Testis (tissue), 3 donors: ENCODE data around the gene NUPR1. TPM values are rescaled to one million over a fixed set of nuclear protein-coding genes. Genes with fewer than 3 reads are reported as not detected.

ENCODE experiments used
- DNase-seq: peaks from one replicate; pipeline ENCODE4 v3.0.0-alpha.2; 2019
- H3K27ac ChIP-seq, 2 donors: fragments of 200-600 bp; sonication (generic); one replicate each; pipeline ENCODE4 v1.5.1; 2019
- H3K27me3 ChIP-seq: fragments of 200-600 bp; sonication (generic); one replicate; pipeline ENCODE4 v1.5.1; 2019
- H3K36me3 ChIP-seq: fragments of 200-600 bp; sonication (generic); one replicate; pipeline ENCODE4 v1.5.1; 2017; ENCODE audit warnings: low read depth; ENCODE audit errors: missing control alignments
- H3K4me1 ChIP-seq: fragments of 200-600 bp; sonication (generic); one replicate; pipeline ENCODE4 v1.5.1; 2019
- H3K4me3 ChIP-seq, 2 donors: fragments of 200-600 bp; sonication (generic); one replicate each; pipeline ENCODE4 v1.5.1; 2017 to 2019
- H3K9me3 ChIP-seq: fragments of 200-600 bp; sonication (generic); one replicate; pipeline ENCODE4 v1.5.1; 2017
- CTCF ChIP-seq, 3 experiments: fragments of 450-650 bp in 2 of 3; fragments of 200-600 bp in 1 of 3; sonication (generic) in 1 of 3; IDR thresholded peaks; one replicate each; pipeline ENCODE4 v1.5.1; 2016 to 2019; ENCODE audit warnings: antibody characterized with exemption in 3 of 3, mild to moderate bottlenecking in 2 of 3, moderate library complexity in 1 of 3
- POLR2A ChIP-seq: fragments of 450-650 bp; IDR thresholded peaks from one replicate; pipeline ENCODE4 v1.6.1; 2017; ENCODE audit warnings: antibody characterized with exemption, mild to moderate bottlenecking, moderate library complexity
- WGBS, 2 donors: methylation state at CpG; one replicate each; pipeline ENCODE4 v1.1.5; 2018; 5-methylcytosine and 5-hydroxymethylcytosine counted together
- intact Hi-C: fragments of 100-400 bp; cut with DNase I; formaldehyde crosslinking; loops from one replicate; pipeline ENCODE4 v1.15.1; 2023; ENCODE audit warnings: low total_unique reads
- polyA plus RNA-seq: library from polyadenylated mRNA; stranded (reverse); fragments of 350-450 nt; fragmentation: Illumina TruSeq; extraction: RNeasy Lipid Tissue Mini Kit (QIAGEN cat#74804); gene quantifications from one replicate; pipeline ENCODE4 v1.2.3, GENCODE V29; 2014; ENCODE audit warnings: low read depth, low replicate concordance; ENCODE audit not compliant: insufficient read depth
- total RNA-seq, 2 donors: library from RNA; depleted of rRNA; stranded (reverse); fragments of >200 nt; gene quantifications; one replicate each; pipeline ENCODE4 v1.2.3, GENCODE V29; 2016

Gene NUPR1
- total and polyA plus RNA-seq, 3 donors from 2014 or later = 38.0 to 159 (median 46.6) TPM

GRCh38 chr16:28498666-28499381, 40.0 kb downstream of the NUPR1 start:
- Histone ChIP-seq H3K9me3 (no peaks in the 10 kb centered on the region), H3K4me3 (no peak overlapping the region), H3K4me1 (no peaks in the 10 kb centered on the region), H3K36me3 (no peaks in the 10 kb centered on the region), H3K27me3 (no peaks in the 10 kb centered on the region), H3K27ac (no peak overlapping the region)
- no peak for TF ChIP-seq POLR2A
- WGBS, 2 donors = 87 to 88% methylated on average over 14 to 15 of the region's 15 CpGs
- DNase-seq = no peak
- intact Hi-C loops = no loop called here

GRCh38 chr16:28497861-28498599, 40.7 kb downstream of the NUPR1 start:
- 86 to 90% methylated on average over 24 to 29 of the region's 33 CpGs for WGBS, 2 donors
- Histone ChIP-seq H3K27ac (no peak overlapping the region), H3K4me1 (no peaks in the 10 kb centered on the region), H3K36me3 (no peaks in the 10 kb centered on the region), H3K27me3 (no peaks in the 10 kb centered on the region), H3K9me3 (no peaks in the 10 kb centered on the region), H3K4me3 (no peak overlapping the region)
- TF ChIP-seq CTCF (IDR thresholded peaks at IDR 0.05) (no peak), POLR2A (no peak)
- no peak for DNase-seq
- intact Hi-C loops = no loop called here

- Histone ChIP-seq H3K27me3 (no peaks in the 10 kb centered on the region), H3K4me1 (no peaks in the 10 kb centered on the region), H3K27ac (no peak overlapping the region), H3K4me3 (no peak overlapping the region), H3K36me3 (no peaks in the 10 kb centered on the region), H3K9me3 (no peaks in the 10 kb centered on the region)
- TF ChIP-seq POLR2A (no peak), CTCF (IDR thresholded peaks at IDR 0.05) (no peak)
- intact Hi-C loops = no loop called here
- WGBS, 2 donors = 79 to 93% methylated on average over 9 of the region's 9 CpGs
- DNase-seq = no peak
These were observed 41.4 kb downstream of the NUPR1 start for GRCh38 chr16:28497386-28497785.

- no peak for TF ChIP-seq CTCF (IDR thresholded peaks at IDR 0.05)
- TF ChIP-seq POLR2A = no peak
- no peak for DNase-seq
- no peaks in the 10 kb centered on the region for H3K4me1 ChIP-seq
- H3K36me3 ChIP-seq = no peaks in the 10 kb centered on the region
- intact Hi-C loops = no loop called here
- H3K9me3 ChIP-seq = no peaks in the 10 kb centered on the region
- H3K4me3 ChIP-seq = no peak overlapping the region
- no peak overlapping the region for H3K27ac ChIP-seq
- WGBS, 2 donors = 78 to 84% methylated on average over 19 of the region's 19 CpGs
- H3K27me3 ChIP-seq = no peaks in the 10 kb centered on the region
These were observed 41.9 kb downstream of the NUPR1 start for GRCh38 chr16:28496844-28497243.

GRCh38 chr16:28495795-28496749, 42.7 kb downstream of the NUPR1 start:
- H3K4me3 ChIP-seq = no peak overlapping the region
- 89 to 94% methylated on average over 20 of the region's 20 CpGs for WGBS, 2 donors

More at GRCh38 chr16:28495795-28496749, 42.7 kb downstream of the NUPR1 start:
- no peaks in the 10 kb centered on the region for H3K27me3 ChIP-seq
- no peaks in the 10 kb centered on the region for H3K36me3 ChIP-seq
- TF ChIP-seq CTCF (IDR thresholded peaks at IDR 0.05) (no peak), POLR2A (no peak)
- DNase-seq = no peak
- H3K27ac ChIP-seq = no peak overlapping the region
- H3K9me3 ChIP-seq = no peaks in the 10 kb centered on the region
- H3K4me1 ChIP-seq = no peaks in the 10 kb centered on the region
- intact Hi-C loops = no loop called here
